Measurements from ENCODE around the gene KIN. TPM values are rescaled to one million over a fixed set of nuclear protein-coding genes. Genes with fewer than 3 reads are reported as not detected.

The KIN gene
- polyA plus RNA-seq, 3 donors, result 3.0 to 4.6 (median 3.1) TPM

GRCh38 chr10:7702288-7702812 lies 85.4 kb downstream of the KIN start:
- H3K4me1 ChIP-seq (ENCODE audit: control insufficient read depth in 1 of 2, insufficient read depth in 2 of 2, low read length in 2 of 2), result no peaks in the 10 kb centered on the region
- peaks cover 2 to 8% of the 10 kb centered on the region in 2 donors for H3K27me3 ChIP-seq (ENCODE audit: control insufficient read depth in 2 of 2, insufficient read depth in 2 of 2, low read length in 2 of 2)
- H4K20me1 ChIP-seq (ENCODE audit: insufficient read depth, low read length), result no peaks in the 10 kb centered on the region
- H3K27ac ChIP-seq (ENCODE audit: low read depth in 1 of 2, low read length in 2 of 2), result no peak overlapping the region
- Mint-ChIP-seq H3K27ac (peak overlapping the region in 1 of 7 donors; percentile 13), H3K36me3 (no peaks in the 10 kb centered on the region), H3K4me1 (no peaks in the 10 kb centered on the region), H3K4me3 (no peak overlapping the region), H3K9me3 (peaks cover 0 to 4% (median 0%) of the 10 kb centered on the region in 7 donors), H3K27me3 (ENCODE audit: low read depth in 3 of 3) (peaks cover 5 to 28% (median 16%) of the 10 kb centered on the region in 3 donors)
- H3K79me2 ChIP-seq (ENCODE audit: insufficient read depth, low read length), result no peaks in the 10 kb centered on the region
- no peaks in the 10 kb centered on the region for H3K36me3 ChIP-seq (replicated peaks in 1 of 2; ENCODE audit: control insufficient read depth in 1 of 2, insufficient read depth in 2 of 2, low read length in 2 of 2)
- H3K9me3 ChIP-seq (replicated peaks in 1 of 2; ENCODE audit: control insufficient read depth in 1 of 2, insufficient read depth in 1 of 2, low read length in 2 of 2), result no peaks in the 10 kb centered on the region
- DNase-seq, result no peak
- H2AFZ ChIP-seq (ENCODE audit: insufficient read depth, low read depth, low read length, poor library complexity, severe bottlenecking), result no peak overlapping the region
- no peak for TF ChIP-seq CTCF (IDR thresholded peaks at IDR 0.05)
- no peak overlapping the region for H3K4me2 ChIP-seq (replicated peaks; ENCODE audit: extremely low read depth, low read length, poor library complexity, severe bottlenecking)
- 100% methylated on average over 2 of the region's 4 CpGs for WGBS (ENCODE audit: insufficient coverage)
- intact Hi-C loops (cut with micrococcal nuclease), result no loop called here
- H3K4me3 ChIP-seq (replicated peaks in 1 of 3; ENCODE audit: low read depth in 2 of 3, low read length in 3 of 3), result no peak overlapping the region
- no peak overlapping the region for H3K9ac ChIP-seq (ENCODE audit: insufficient read depth, low read length, poor library complexity, severe bottlenecking)

GRCh38 chr10:7701158-7701742 lies 86.5 kb downstream of the KIN start:
- intact Hi-C loops (cut with micrococcal nuclease), result no loop called here
- no peak for TF ChIP-seq CTCF (IDR thresholded peaks at IDR 0.05)
- no peaks in the 10 kb centered on the region for H3K9me3 ChIP-seq (replicated peaks in 1 of 2; ENCODE audit: control insufficient read depth in 1 of 2, insufficient read depth in 1 of 2, low read length in 2 of 2)
- H2AFZ ChIP-seq (ENCODE audit: insufficient read depth, low read depth, low read length, poor library complexity, severe bottlenecking), result no peak overlapping the region
- Mint-ChIP-seq H3K27me3 (ENCODE audit: low read depth in 3 of 3) (peaks cover 2 to 24% (median 13%) of the 10 kb centered on the region in 3 donors), H3K9me3 (peaks cover 0 to 4% (median 0%) of the 10 kb centered on the region in 7 donors), H3K4me3 (no peak overlapping the region), H3K27ac (no peak overlapping the region), H3K36me3 (no peaks in the 10 kb centered on the region), H3K4me1 (no peaks in the 10 kb centered on the region)
- peaks cover 2 to 3% of the 10 kb centered on the region in 2 donors for H3K27me3 ChIP-seq (ENCODE audit: control insufficient read depth in 2 of 2, insufficient read depth in 2 of 2, low read length in 2 of 2)
- DNase-seq, result no peak
- no peak overlapping the region for H3K4me3 ChIP-seq (replicated peaks in 1 of 3; ENCODE audit: low read depth in 2 of 3, low read length in 3 of 3)
- no peaks in the 10 kb centered on the region for H4K20me1 ChIP-seq (ENCODE audit: insufficient read depth, low read length)
- H3K36me3 ChIP-seq (replicated peaks in 1 of 2; ENCODE audit: control insufficient read depth in 1 of 2, insufficient read depth in 2 of 2, low read length in 2 of 2), result no peaks in the 10 kb centered on the region
- H3K79me2 ChIP-seq (ENCODE audit: insufficient read depth, low read length), result no peaks in the 10 kb centered on the region
- 100% methylated on average over 1 of the region's 8 CpGs for WGBS (ENCODE audit: insufficient coverage)
- H3K4me1 ChIP-seq (ENCODE audit: control insufficient read depth in 1 of 2, insufficient read depth in 2 of 2, low read length in 2 of 2), result no peaks in the 10 kb centered on the region
- no peak overlapping the region for H3K4me2 ChIP-seq (replicated peaks; ENCODE audit: extremely low read depth, low read length, poor library complexity, severe bottlenecking)
- no peak overlapping the region for H3K9ac ChIP-seq (ENCODE audit: insufficient read depth, low read length, poor library complexity, severe bottlenecking)
- H3K27ac ChIP-seq (ENCODE audit: low read depth in 1 of 2, low read length in 2 of 2), result no peak overlapping the region

Other genes starting within 250 kb of the KIN start
- gene ITIH5, start 121.0 kb downstream of the KIN start, polyA plus RNA-seq, result not detected
- not detected for gene ITIH2, start 84.7 kb downstream of the KIN start, polyA plus RNA-seq
- gene ATP5F1C, start 184 bp upstream of the KIN start, polyA plus RNA-seq, result 100 to 1,000 TPM; 179 to 455 (median 437) TPM
- gene TAF3, start 30.5 kb upstream of the KIN start, polyA plus RNA-seq, result 1 to 10 TPM; 1.6 to 3.9 (median 3.4) TPM

All from CD14-positive monocyte (primary cell).